Upper lobe of left lung (tissue), 6 donors: Measurements from ENCODE around the gene AURKAIP1. TPM values are rescaled to one million over a fixed set of nuclear protein-coding genes. Genes with fewer than 3 reads are reported as not detected.

Experiments used
- ATAC-seq, 2 donors: fragments of 200-7000 bp; cut with Tn5 transposase; one replicate each; pipeline ENCODE4 v1.9.1; 2022; ENCODE audit warnings: mild to moderate bottlenecking in 2 of 2, moderate library complexity in 2 of 2; ENCODE audit not compliant: low FRiP score in 2 of 2
- DNase-seq, 2 donors: peaks; one replicate each; pipeline ENCODE4 v3.0.0-alpha.2; 2019 to 2020
- H3K27ac ChIP-seq, 4 donors: fragments of 200-600 bp; sonication (generic); one replicate each; pipeline ENCODE4 v1.5.1; 2016 to 2019
- H3K27me3 ChIP-seq, 4 donors: fragments of 200-600 bp; sonication (generic); one replicate each; pipeline ENCODE4 v1.5.1; 2017 to 2019
- H3K36me3 ChIP-seq, 4 donors: fragments of 200-600 bp; sonication (generic); one replicate each; pipeline ENCODE4 v1.5.1; 2016 to 2019
- H3K4me1 ChIP-seq, 4 donors: fragments of 200-600 bp; sonication (generic); one replicate each; pipeline ENCODE4 v1.5.1; 2018 to 2019
- H3K4me3 ChIP-seq, 4 donors: fragments of 200-600 bp; sonication (generic); one replicate each; pipeline ENCODE4 v1.5.1; 2017 to 2019; ENCODE audit warnings: mild to moderate bottlenecking in 2 of 4, moderate library complexity in 1 of 4
- H3K9me3 ChIP-seq, 4 donors: fragments of 200-600 bp; sonication (generic); one replicate each; pipeline ENCODE4 v1.5.1; 2018 to 2019
- EP300 ChIP-seq, 4 donors: sonication (generic); formaldehyde crosslinking; IDR thresholded peaks; one replicate each; pipeline ENCODE4 v1.5.1; 2017; ENCODE audit warnings: antibody characterized with exemption in 4 of 4, control low read depth in 2 of 4
- POLR2A ChIP-seq, 4 donors: fragments of 450-650 bp; IDR thresholded peaks; one replicate each; pipeline ENCODE4 v1.5.1; 2016 to 2017; ENCODE audit warnings: antibody characterized with exemption in 4 of 4, mild to moderate bottlenecking in 2 of 4
- POLR2AphosphoS5 ChIP-seq, 2 donors: sonication (generic); formaldehyde crosslinking; IDR thresholded peaks; one replicate each; pipeline ENCODE4 v1.5.1; 2017; ENCODE audit warnings: antibody characterized with exemption in 2 of 2
- WGBS, 2 donors: methylation state at CpG; one replicate each; pipeline ENCODE4 v1.1.5; 2017 to 2018; 5-methylcytosine and 5-hydroxymethylcytosine counted together
- total RNA-seq, 6 donors: library from RNA; depleted of rRNA in 4 of 6; stranded (reverse); fragments of >200 nt in 4 of 6; gene quantifications; one replicate each; pipeline versions ENCODE4 v1.1.0 to v1.2.1, GENCODE V29; 2016 to 2021
- TF ChIP-seq, protein P1 (sequence below), 6 experiments: fragments of 450-650 bp in 4 of 6; fragments of 200-600 bp in 2 of 6; sonication (generic) in 2 of 6; IDR thresholded peaks; one replicate each; pipeline ENCODE4 v1.5.1; 2016 to 2019; ENCODE audit warnings: antibody characterized with exemption in 6 of 6
- donor health status: DM: no; HTN: no; CAD: no; lungs with moderate emphysema.
- donor health status: DM: no; HTN: yes; CAD: no; lungs with severe emphysema.

AURKAIP1 gene
- total RNA-seq, 6 donors from 2014 or later, result 76.0 to 149 (median 119) TPM

DNA sequence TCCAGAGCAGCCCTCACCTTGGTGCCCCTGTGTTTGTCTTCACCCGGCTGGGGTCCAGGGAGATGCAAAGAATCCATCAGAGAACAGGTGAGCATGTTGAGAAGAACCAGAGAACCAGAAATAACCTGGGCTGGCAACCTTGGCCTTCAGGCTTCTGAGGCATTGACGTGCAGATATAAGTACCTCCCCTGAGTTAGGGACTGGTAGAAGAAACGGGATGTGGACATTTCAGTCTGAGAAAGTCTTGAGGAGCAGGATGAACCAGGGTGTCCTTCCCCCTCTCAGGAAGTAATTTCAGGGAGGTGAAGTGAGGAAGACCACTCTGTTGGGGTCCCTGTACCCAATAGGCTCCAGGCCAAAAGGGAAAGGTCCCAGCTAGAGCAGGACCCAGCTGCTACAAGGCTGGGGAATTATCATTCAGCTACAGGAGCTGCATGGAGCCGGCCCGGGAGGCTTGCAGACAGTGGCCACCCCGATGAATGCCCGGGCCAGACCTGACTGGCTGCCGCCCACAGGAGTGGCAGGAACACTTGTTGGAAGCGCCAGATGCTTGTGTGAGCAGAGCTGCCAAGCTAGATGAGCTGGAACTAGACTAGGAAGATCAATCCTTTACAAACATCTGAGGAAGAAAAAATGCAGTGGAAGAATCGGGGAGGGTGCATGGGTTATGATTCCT, 1.7 kb upstream of the AURKAIP1 start:
- Histone ChIP-seq H3K36me3 (peaks cover 0 to 28% (median 12%) of the 10 kb centered on the region in 4 donors), H3K9me3 (no peaks in the 10 kb centered on the region), H3K4me3 (no peak overlapping the region), H3K4me1 (peaks cover 26 to 38% (median 31%) of the 10 kb centered on the region in 4 donors), H3K27me3 (no peaks in the 10 kb centered on the region), H3K27ac (peak overlapping the region in 1 of 4 donors; percentile 98)
- DNase-seq (peak in 1 of 2 donors; percentile 60), ATAC-seq (no peak)
- TF ChIP-seq POLR2A (IDR thresholded peaks at IDR 0.05), result no peak
- 95 to 97% methylated on average over 9 to 10 of the region's 10 CpGs for WGBS, 2 donors

DNA sequence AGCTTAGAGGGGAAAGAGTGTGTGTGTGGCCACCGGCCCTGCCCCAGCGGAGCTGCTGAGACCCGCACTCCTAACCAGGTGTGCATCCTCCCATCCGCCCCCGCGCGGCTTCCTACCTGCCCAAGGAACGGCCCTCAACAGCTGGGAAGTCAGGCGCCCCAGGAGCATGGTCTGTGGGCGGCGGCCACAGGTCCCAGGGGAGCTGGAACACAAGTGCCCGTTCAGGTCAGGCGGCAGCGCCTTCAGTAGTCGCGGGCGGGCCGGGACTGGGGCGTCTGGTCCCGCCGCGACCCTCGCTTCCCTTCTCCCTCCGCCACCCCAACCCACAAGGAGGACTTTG, 448 bp downstream of the AURKAIP1 start:
- peak overlapping the region; percentile 83 to 100 (median 94) for H3K4me3 ChIP-seq
- H3K4me1 ChIP-seq, result peaks cover 28 to 44% (median 35%) of the 10 kb centered on the region in 4 donors
- ATAC-seq, result no peak
- H3K27ac ChIP-seq, result peak overlapping the region; percentile 88 to 98 (median 94)
- no peak for TF ChIP-seq POLR2A (IDR thresholded peaks at IDR 0.05)
- TF ChIP-seq POLR2AphosphoS5 (IDR thresholded peaks at IDR 0.05), result no peak
- TF ChIP-seq, protein P1, sequence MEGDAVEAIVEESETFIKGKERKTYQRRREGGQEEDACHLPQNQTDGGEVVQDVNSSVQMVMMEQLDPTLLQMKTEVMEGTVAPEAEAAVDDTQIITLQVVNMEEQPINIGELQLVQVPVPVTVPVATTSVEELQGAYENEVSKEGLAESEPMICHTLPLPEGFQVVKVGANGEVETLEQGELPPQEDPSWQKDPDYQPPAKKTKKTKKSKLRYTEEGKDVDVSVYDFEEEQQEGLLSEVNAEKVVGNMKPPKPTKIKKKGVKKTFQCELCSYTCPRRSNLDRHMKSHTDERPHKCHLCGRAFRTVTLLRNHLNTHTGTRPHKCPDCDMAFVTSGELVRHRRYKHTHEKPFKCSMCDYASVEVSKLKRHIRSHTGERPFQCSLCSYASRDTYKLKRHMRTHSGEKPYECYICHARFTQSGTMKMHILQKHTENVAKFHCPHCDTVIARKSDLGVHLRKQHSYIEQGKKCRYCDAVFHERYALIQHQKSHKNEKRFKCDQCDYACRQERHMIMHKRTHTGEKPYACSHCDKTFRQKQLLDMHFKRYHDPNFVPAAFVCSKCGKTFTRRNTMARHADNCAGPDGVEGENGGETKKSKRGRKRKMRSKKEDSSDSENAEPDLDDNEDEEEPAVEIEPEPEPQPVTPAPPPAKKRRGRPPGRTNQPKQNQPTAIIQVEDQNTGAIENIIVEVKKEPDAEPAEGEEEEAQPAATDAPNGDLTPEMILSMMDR (IDR thresholded peaks at IDR 0.05), result no peak
- TF ChIP-seq EP300 (IDR thresholded peaks at IDR 0.05), result no peak
- H3K9me3 ChIP-seq, result no peaks in the 10 kb centered on the region
- peaks cover 0 to 15% (median 9%) of the 10 kb centered on the region in 4 donors for H3K36me3 ChIP-seq
- DNase-seq, result no peak
- WGBS, 2 donors, result 0 to 2% methylated on average over 5 to 12 of the region's 24 CpGs
- H3K27me3 ChIP-seq, result no peaks in the 10 kb centered on the region

DNA sequence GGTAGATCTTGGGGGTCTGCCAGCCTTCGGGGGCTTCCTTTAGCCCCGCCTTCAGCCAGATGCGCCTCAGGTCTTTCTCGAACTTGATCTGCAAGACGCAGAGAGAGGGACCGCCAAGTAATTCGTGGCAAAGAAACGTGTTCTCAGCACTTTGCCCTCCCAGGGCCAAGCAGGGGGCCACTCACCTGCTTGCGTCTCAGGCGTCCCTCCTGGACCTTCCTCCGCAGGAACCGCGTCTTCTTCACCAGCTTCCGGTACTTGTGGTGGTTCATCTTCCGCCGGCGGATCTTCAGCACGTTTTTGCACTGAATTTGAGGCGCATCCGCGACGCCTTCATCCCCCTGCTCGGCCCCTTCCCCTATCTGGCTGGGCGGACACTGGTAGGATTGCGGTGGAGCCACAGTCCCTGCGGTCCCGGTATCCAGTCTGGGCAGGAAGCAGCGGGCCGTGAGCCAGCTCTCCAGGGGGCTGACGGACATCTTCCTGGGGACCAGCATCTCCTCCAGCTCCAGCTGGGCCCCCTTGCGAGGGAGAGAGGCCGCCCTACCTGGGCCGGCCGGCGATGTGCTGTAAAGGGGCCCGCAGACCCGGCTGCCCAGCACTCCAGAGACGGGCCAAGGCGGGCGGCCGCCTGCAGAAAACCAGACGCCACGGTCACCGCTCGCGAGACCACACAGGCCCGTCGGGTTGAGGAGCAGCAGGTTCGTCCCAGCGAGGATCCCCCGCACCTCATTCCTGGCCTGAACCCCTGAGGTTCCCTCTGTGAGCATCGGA, 1.0 kb downstream of the AURKAIP1 start:
- Histone ChIP-seq H3K36me3 (peaks cover 0 to 15% (median 9%) of the 10 kb centered on the region in 4 donors), H3K27me3 (no peaks in the 10 kb centered on the region), H3K4me3 (peak overlapping the region; percentile 83 to 100 (median 94)), H3K27ac (peak overlapping the region; percentile 88 to 98 (median 94)), H3K9me3 (no peaks in the 10 kb centered on the region), H3K4me1 (peaks cover 28 to 44% (median 35%) of the 10 kb centered on the region in 4 donors)
- no peak for ATAC-seq
- 42 to 77% methylated on average over 30 to 45 of the region's 52 CpGs for WGBS, 2 donors
- DNase-seq, result peak in 1 of 2 donors; percentile 83
- TF ChIP-seq, protein P1 (IDR thresholded peaks at IDR 0.05), result no peak
- no peak for TF ChIP-seq EP300 (IDR thresholded peaks at IDR 0.05)
- no peak for TF ChIP-seq POLR2AphosphoS5 (IDR thresholded peaks at IDR 0.05)
- TF ChIP-seq POLR2A (IDR thresholded peaks at IDR 0.05), result no peak

DNA sequence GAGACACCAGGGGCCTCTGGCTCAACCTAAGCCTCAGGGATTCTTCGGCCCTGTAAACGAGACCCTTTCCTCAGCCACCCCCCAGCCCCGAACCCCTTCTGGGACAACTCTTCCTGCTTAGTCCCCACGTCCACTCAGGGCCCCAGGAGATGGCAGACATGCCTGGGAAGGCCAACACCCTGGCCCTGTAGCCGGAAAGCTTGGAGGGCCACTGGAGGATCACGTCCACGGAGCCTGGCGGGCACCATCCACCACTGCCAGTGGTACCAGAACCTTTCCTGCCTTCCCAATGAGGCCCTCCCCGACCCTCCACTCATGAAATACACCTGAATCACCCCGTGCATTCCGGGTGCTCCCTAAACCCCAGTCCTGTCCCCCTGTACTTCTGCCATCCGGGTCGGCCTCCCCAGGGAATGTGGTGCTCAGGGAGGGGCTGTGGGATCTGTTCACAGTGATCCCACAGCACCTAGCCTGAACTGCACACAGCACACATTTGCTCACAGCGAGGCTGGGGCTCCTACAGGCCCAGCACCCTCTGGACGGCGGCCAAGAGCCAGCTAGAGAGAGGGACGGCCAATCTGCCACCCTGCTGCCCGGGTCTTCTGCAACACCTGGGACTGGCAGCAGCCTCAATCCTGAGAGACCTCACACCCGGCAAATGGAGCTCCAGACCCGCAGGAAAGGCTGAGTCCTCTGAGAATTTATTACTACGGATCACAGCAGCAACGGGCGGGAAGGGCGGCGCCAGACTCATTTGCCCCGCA, 1.8 kb downstream of the AURKAIP1 start:
- DNase-seq (peak in 1 of 2 donors; percentile 67), ATAC-seq (no peak)
- 87 to 89% methylated on average over 8 to 26 of the region's 26 CpGs for WGBS, 2 donors
- H3K36me3 ChIP-seq, result peaks cover 0 to 15% (median 9%) of the 10 kb centered on the region in 4 donors
- no peaks in the 10 kb centered on the region for H3K27me3 ChIP-seq
- TF ChIP-seq POLR2A (IDR thresholded peaks at IDR 0.05), result no peak
- TF ChIP-seq EP300 (IDR thresholded peaks at IDR 0.05), result no peak
- no peak for TF ChIP-seq POLR2AphosphoS5 (IDR thresholded peaks at IDR 0.05)
- TF ChIP-seq, protein P1 (IDR thresholded peaks at IDR 0.05), result no peak
- H3K27ac ChIP-seq, result no peak overlapping the region
- peak overlapping the region in 2 of 4 donors; percentile 91 to 100 for H3K4me3 ChIP-seq
- peaks cover 28 to 44% (median 35%) of the 10 kb centered on the region in 4 donors for H3K4me1 ChIP-seq
- no peaks in the 10 kb centered on the region for H3K9me3 ChIP-seq
